ENCODE results near the gene ACP4.

DNA sequence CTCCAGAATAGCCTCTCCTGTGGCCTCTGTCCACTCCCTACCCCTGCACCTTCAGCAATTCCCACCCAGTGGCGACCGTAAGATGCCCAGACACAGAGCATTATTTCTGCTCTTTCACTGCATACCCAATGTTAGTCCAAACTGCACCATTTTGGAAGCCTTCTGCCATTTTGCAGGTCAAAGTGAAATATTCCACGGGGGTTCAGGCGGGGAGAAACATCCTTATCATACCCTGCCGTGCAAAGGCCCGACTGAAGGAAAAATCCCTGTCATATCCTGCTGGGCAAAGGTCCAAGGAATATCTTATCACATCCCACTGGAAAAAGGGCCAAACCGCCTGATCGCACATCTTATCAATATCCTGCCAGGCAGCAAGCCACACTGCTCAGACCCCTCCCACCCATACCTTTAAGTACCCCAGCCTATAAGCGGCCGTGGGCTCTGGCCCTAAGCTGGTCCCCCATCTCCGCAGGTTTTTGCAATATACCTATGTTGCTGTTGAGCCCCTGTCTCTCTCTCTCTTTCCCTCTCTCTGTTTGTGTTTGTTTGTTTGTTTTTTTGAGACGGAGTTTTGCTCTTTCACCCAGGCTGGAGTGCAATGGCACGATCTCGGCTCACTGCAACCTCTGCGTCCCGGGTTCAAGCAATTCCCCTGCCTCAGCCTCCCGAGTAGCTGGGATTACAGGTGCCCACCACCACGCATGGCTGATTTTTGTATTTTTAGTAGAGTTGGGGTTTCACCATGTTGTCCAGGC lies 48.9 kb upstream of the ACP4 start:
- no peak for TF ChIP-seq EZH2 (IDR thresholded peaks at IDR 0.05; ENCODE audit: borderline replicate concordance, low read length)
- TF ChIP-seq, protein P1, sequence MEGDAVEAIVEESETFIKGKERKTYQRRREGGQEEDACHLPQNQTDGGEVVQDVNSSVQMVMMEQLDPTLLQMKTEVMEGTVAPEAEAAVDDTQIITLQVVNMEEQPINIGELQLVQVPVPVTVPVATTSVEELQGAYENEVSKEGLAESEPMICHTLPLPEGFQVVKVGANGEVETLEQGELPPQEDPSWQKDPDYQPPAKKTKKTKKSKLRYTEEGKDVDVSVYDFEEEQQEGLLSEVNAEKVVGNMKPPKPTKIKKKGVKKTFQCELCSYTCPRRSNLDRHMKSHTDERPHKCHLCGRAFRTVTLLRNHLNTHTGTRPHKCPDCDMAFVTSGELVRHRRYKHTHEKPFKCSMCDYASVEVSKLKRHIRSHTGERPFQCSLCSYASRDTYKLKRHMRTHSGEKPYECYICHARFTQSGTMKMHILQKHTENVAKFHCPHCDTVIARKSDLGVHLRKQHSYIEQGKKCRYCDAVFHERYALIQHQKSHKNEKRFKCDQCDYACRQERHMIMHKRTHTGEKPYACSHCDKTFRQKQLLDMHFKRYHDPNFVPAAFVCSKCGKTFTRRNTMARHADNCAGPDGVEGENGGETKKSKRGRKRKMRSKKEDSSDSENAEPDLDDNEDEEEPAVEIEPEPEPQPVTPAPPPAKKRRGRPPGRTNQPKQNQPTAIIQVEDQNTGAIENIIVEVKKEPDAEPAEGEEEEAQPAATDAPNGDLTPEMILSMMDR (IDR thresholded peaks at IDR 0.05; ENCODE audit: low read length): no peak

Measured in OCI-LY1 (cell line).